NT2/D1 (cell line): ENCODE data around the gene GALR3.

Experiments
- SUZ12 ChIP-seq: IDR thresholded peaks from 2 replicates; pipeline ENCODE4 v1.6.1; 2011; ENCODE audit not compliant: insufficient read length, insufficient read depth; ENCODE audit errors: extremely low read depth
- ZNF274 ChIP-seq: IDR thresholded peaks from 2 replicates; pipeline ENCODE4 v1.6.1; 2011; ENCODE audit warnings: mild to moderate bottlenecking, low read depth, low read length

DNA sequence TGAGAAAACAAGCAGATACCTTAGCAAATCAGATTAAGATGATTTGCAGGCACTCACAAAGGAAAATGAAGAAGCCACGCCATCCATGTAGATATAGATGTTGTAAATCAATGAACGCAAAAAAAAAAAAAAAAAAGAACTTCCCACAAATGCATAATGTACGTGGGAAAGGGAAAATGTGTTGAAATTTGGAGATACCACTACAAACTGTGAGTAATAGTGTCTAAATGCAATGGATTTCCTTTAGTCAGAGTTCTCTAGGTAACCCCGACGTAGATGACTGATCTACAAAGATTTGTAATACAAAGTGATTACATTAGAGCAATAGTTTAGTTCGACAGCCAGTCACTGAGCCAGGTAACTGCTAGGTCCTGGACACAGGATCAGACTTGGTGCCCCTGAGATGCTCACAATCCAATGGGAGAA lies 21.7 kb downstream of the GALR3 start:
- TF ChIP-seq SUZ12 = no peak
- no peak for TF ChIP-seq ZNF274
